HL-60 (cell line): ENCODE results near the gene GALNT17.

Source experiments
- DNase-seq, 2 experiments: peaks; one replicate each; pipeline ENCODE4 v3.0.0-alpha.2; 2010 to 2020; ENCODE audit warnings: low read depth in 1 of 2, low spot score in 1 of 2
- H3K27ac ChIP-seq: fragments of 250-450 bp; sonication (Bioruptor Pico); replicated peaks from 2 replicates; pipeline ENCODE4 v1.5.1; 2020; ENCODE audit warnings: mild to moderate bottlenecking, moderate library complexity
- H3K27me3 ChIP-seq: fragments of 250-450 bp; sonication (Bioruptor Pico); 2 replicates; pipeline ENCODE4 v1.5.1; 2021; ENCODE audit warnings: mild to moderate bottlenecking, moderate library complexity; ENCODE audit not compliant: insufficient read depth, poor library complexity, severe bottlenecking
- H3K4me3 ChIP-seq: replicated peaks from 2 replicates; pipeline ENCODE4 v1.5.1; 2011; ENCODE audit warnings: mild to moderate bottlenecking, control low read depth, low read length; ENCODE audit not compliant: insufficient read depth
- CTCF ChIP-seq: IDR thresholded peaks from one replicate; pipeline ENCODE4 v1.5.1; 2011; ENCODE audit warnings: low read length, control low read depth, inconsistent platforms; ENCODE audit not compliant: insufficient read depth
- GABPA ChIP-seq: IDR thresholded peaks from 2 replicates; pipeline ENCODE4 v1.6.1; 2012; ENCODE audit warnings: low read depth
- POLR2AphosphoS5 ChIP-seq: IDR thresholded peaks from 2 replicates; pipeline ENCODE4 v1.6.1; 2012; ENCODE audit warnings: low read depth
- REST ChIP-seq: IDR thresholded peaks from 2 replicates; pipeline ENCODE4 v1.6.1; 2012; ENCODE audit warnings: low read depth; ENCODE audit not compliant: insufficient replicate concordance
- SPI1 ChIP-seq: IDR thresholded peaks from 2 replicates; pipeline ENCODE4 v1.6.1; 2012; ENCODE audit warnings: low read depth, mild to moderate bottlenecking, borderline replicate concordance

The GALNT17 gene

DNA sequence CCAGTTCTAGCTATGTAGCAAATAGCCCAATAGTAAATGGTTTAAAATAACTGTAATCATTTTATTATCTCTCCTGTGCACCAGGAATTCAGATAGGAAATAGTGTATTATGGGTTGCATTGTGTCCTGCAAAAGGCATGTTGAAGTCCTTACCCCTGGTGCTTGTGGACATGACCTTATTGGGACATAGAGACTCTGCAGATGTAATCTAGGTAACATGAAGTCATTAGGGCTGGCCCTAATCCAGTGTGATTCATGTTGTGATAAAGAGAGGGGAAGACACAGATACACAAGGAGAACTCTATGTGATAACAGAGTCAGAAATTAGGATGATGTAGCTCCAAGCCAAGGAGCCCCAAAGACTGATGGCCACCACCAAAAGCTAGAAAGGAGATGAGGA is 462.8 kb downstream of the GALNT17 start:
- no peak for DNase-seq
- TF ChIP-seq CTCF (no peak), REST (no peak), SPI1 (no peak), GABPA (no peak), POLR2AphosphoS5 (no peak)
- H3K4me3 ChIP-seq = no peak overlapping the region
- H3K27me3 ChIP-seq = no peaks in the 10 kb centered on the region
- H3K27ac ChIP-seq = no peak overlapping the region

GRCh38 chr7:71595176-71595575 is 463.2 kb downstream of the GALNT17 start:
- TF ChIP-seq CTCF (no peak), REST (no peak), POLR2AphosphoS5 (no peak), GABPA (no peak), SPI1 (no peak)
- no peaks in the 10 kb centered on the region for H3K27me3 ChIP-seq
- H3K27ac ChIP-seq = no peak overlapping the region
- no peak overlapping the region for H3K4me3 ChIP-seq
- no peak for DNase-seq

- TF ChIP-seq POLR2AphosphoS5 = no peak
- TF ChIP-seq GABPA = no peak
- no peak for TF ChIP-seq REST
- TF ChIP-seq SPI1 = no peak
- TF ChIP-seq CTCF = no peak
- DNase-seq = no peak
- Histone ChIP-seq H3K27me3 (no peaks in the 10 kb centered on the region), H3K27ac (no peak overlapping the region), H3K4me3 (no peak overlapping the region)
Measured at GRCh38 chr7:71598553-71598952, 466.6 kb downstream of the GALNT17 start.
